GM21515 (cell line): ENCODE measurements around the gene ASCC1.
"Not testable (repeated sequence)": the region's sequence is repeated elsewhere in the genome, so short reads cannot be mapped to it uniquely, and the experiment has no call there.

Experiments used
- ATAC-seq: cut with Tn5 transposase; IDR thresholded peaks from one replicate; pipeline ENCODE4 v1.9.1; 2021; ENCODE audit not compliant: unreplicated experiment

ASCC1 gene

GRCh38 chr10:72223743-72224101, 7.6 kb upstream of the ASCC1 start:
- ATAC-seq: no peak

GRCh38 chr10:72221278-72221677, 5.2 kb upstream of the ASCC1 start:
- ATAC-seq: no peak

GRCh38 chr10:72220637-72221036, 4.6 kb upstream of the ASCC1 start:
- no peak for ATAC-seq

- ATAC-seq: no peak
Measured at GRCh38 chr10:72219235-72219814, 3.2 kb upstream of the ASCC1 start.

GRCh38 chr10:72218726-72219125, 2.6 kb upstream of the ASCC1 start:
- ATAC-seq: no peak

GRCh38 chr10:72218325-72218724, 2.2 kb upstream of the ASCC1 start:
- no peak for ATAC-seq

GRCh38 chr10:72211832-72212231, 4.2 kb downstream of the ASCC1 start:
- ATAC-seq: not testable (repeated sequence)

GRCh38 chr10:72211381-72211780, 4.7 kb downstream of the ASCC1 start:
- not testable (repeated sequence) for ATAC-seq

GRCh38 chr10:72208526-72208925, 7.5 kb downstream of the ASCC1 start:
- ATAC-seq: not testable (repeated sequence)

- no peak for ATAC-seq
Measured at GRCh38 chr10:72206511-72207229, 9.4 kb downstream of the ASCC1 start.

GRCh38 chr10:72204724-72205123, 11.4 kb downstream of the ASCC1 start:
- no peak for ATAC-seq

GRCh38 chr10:72204296-72204695, 11.8 kb downstream of the ASCC1 start:
- no peak for ATAC-seq

- no peak for ATAC-seq
Measured at GRCh38 chr10:72201293-72201692, 14.8 kb downstream of the ASCC1 start.

GRCh38 chr10:72200883-72201282, 15.2 kb downstream of the ASCC1 start:
- ATAC-seq: no peak

GRCh38 chr10:72194949-72195348, 21.1 kb downstream of the ASCC1 start:
- ATAC-seq: no peak

- ATAC-seq: no peak
Measured at GRCh38 chr10:72186982-72187330, 29.1 kb downstream of the ASCC1 start.

GRCh38 chr10:72186258-72186981, 29.7 kb downstream of the ASCC1 start:
- no peak for ATAC-seq

GRCh38 chr10:72184156-72184555, 31.9 kb downstream of the ASCC1 start:
- ATAC-seq: no peak

- ATAC-seq: no peak
Measured at GRCh38 chr10:72177454-72177853, 38.6 kb downstream of the ASCC1 start.

- ATAC-seq: no peak
Measured at GRCh38 chr10:72176701-72177100, 39.4 kb downstream of the ASCC1 start.

GRCh38 chr10:72175149-72175548, 40.9 kb downstream of the ASCC1 start:
- ATAC-seq: no peak

GRCh38 chr10:72174297-72174662, 41.8 kb downstream of the ASCC1 start:
- ATAC-seq: no peak
